K562 (cell line): ENCODE results near the gene RGS6. TPM values are rescaled to one million over a fixed set of nuclear protein-coding genes. Genes with fewer than 3 reads are reported as not detected.

Source experiments
- ATAC-seq: fragments of 200-7000 bp; cut with Tn5 transposase; 3 replicates; pipeline ENCODE4 v1.9.1; 2020; ENCODE audit warnings: moderate library complexity
- BruUV-seq: library from RNA; stranded (reverse); fragments of 400-500 nt; replicated peaks from 2 replicates; lab custom pipeline; 2021; lab: Mats Ljungman, UMichigan
- CTCF ChIA-PET: fragments of 300-600 bp; formaldehyde crosslinking; extraction: SDS; loops from one replicate; lab custom pipeline; 2021; ENCODE audit warnings: low intra/inter-chr PET ratio; lab: Yijun Ruan, JAX
- POLR2A ChIA-PET: fragments of 300-600, 350-650 bp; sonication (Branson Sonifier 250); formaldehyde crosslinking; extraction: SDS; loops from one replicate; lab custom pipeline; 2021; ENCODE audit warnings: antibody characterized with exemption, inconsistent platforms; lab: Yijun Ruan, JAX
- DNase-seq, 4 experiments: peaks; one replicate each; pipeline versions ENCODE4 v3.0.0 to v3.0.0-alpha.2; 2011 to 2018; ENCODE audit warnings: low spot score in 3 of 4, mixed read lengths in 3 of 4; ENCODE audit errors: extremely low read depth in 1 of 4
- FAIRE-seq: peaks from 2 replicates; lab custom pipeline; 2011; peaks lifted over from hg19 to GRCh38; lab: Jason Lieb, UNC
- H2AFZ ChIP-seq: 2 replicates; pipeline ENCODE4 v1.6.0; 2011; ENCODE audit warnings: low read depth, low read length, control low read depth, inconsistent platforms
- H3K27ac ChIP-seq: fragments of 200-600 bp; 3 replicates; pipeline ENCODE4 v1.8.0; 2011; ENCODE audit warnings: low read depth, mild to moderate bottlenecking, control low read depth, inconsistent platforms, low read length, moderate library complexity, mixed read lengths; ENCODE audit errors: extremely low read depth
- H3K27me3 ChIP-seq, 2 experiments: fragments of 300-600 bp in 1 of 2; 2 replicates in 1 of 2; 3 replicates in 1 of 2; pipeline versions ENCODE4 v1.6.0 to v1.8.0; 2011; ENCODE audit warnings: inconsistent platforms in 2 of 2, low read length in 2 of 2, mild to moderate bottlenecking in 1 of 2, mixed read lengths in 1 of 2, moderate library complexity in 1 of 2; ENCODE audit not compliant: control insufficient read depth in 2 of 2, insufficient read depth in 2 of 2
- H3K36me3 ChIP-seq: fragments of 300-600 bp; 3 replicates; pipeline ENCODE4 v1.8.0; 2011; ENCODE audit warnings: mild to moderate bottlenecking, low read length, inconsistent platforms; ENCODE audit not compliant: control insufficient read depth, insufficient read depth
- H3K4me1 ChIP-seq, 2 experiments: fragments of 200-600 bp in 1 of 2; replicated peaks in 1 of 2; 2 replicates in 1 of 2; 3 replicates in 1 of 2; pipeline versions ENCODE4 v1.5.1 to v1.8.0; 2011; ENCODE audit warnings: inconsistent platforms in 2 of 2, low read length in 2 of 2, mild to moderate bottlenecking in 1 of 2, mixed read lengths in 1 of 2, moderate library complexity in 1 of 2; ENCODE audit not compliant: control insufficient read depth in 2 of 2, insufficient read depth in 2 of 2
- H3K4me2 ChIP-seq: 2 replicates; pipeline ENCODE4 v1.6.1; 2011; ENCODE audit warnings: low read length, control low read depth, inconsistent platforms, mixed read lengths; ENCODE audit not compliant: insufficient read depth
- H3K4me3 ChIP-seq: fragments of 200-600 bp; sonication (generic), shearing (Covaris generic); 2 replicates; pipeline ENCODE4 v1.5.1; 2016; ENCODE audit warnings: control low read depth, inconsistent platforms
- H3K79me2 ChIP-seq: fragments of 200-600 bp; 3 replicates; pipeline ENCODE4 v1.8.0; 2011; ENCODE audit warnings: low read length, inconsistent platforms; ENCODE audit not compliant: control insufficient read depth, insufficient read depth
- H3K9ac ChIP-seq, 2 experiments: 2 replicates each; pipeline versions ENCODE4 v1.6.0 to v1.6.1; 2011; ENCODE audit warnings: low read depth in 2 of 2, low read length in 2 of 2, control low read depth in 1 of 2, inconsistent platforms in 1 of 2, mild to moderate bottlenecking in 1 of 2, mixed read lengths in 1 of 2; ENCODE audit not compliant: insufficient read depth in 1 of 2
- H3K9me1 ChIP-seq: one replicate; pipeline ENCODE4 v1.6.0; 2011; ENCODE audit warnings: inconsistent platforms, mild to moderate bottlenecking, low read length, moderate library complexity; ENCODE audit not compliant: control insufficient read depth, insufficient read depth
- H3K9me3 ChIP-seq: replicated peaks from 2 replicates; pipeline ENCODE4 v1.5.1; 2011; ENCODE audit warnings: low read depth, low read length, inconsistent platforms; ENCODE audit not compliant: control insufficient read depth, insufficient read depth
- H4K20me1 ChIP-seq: replicated peaks from 2 replicates; pipeline ENCODE4 v1.6.1; 2011; ENCODE audit warnings: low read length, inconsistent platforms, mixed read lengths; ENCODE audit not compliant: control insufficient read depth, insufficient read depth
- ADNP ChIP-seq: fragments of 200-800 bp; sonication (Bioruptor generic); IDR thresholded peaks from 2 replicates; pipeline ENCODE4 v1.6.1; 2016; ENCODE audit warnings: missing genetic modification characterization, missing compliant biosample characterization
- NONO ChIP-seq, 2 experiments: fragments of 200-400 bp in 1 of 2; fragments of 450-650 bp in 1 of 2; formaldehyde crosslinking in 1 of 2; IDR thresholded peaks; 2 replicates each; pipeline ENCODE4 v1.6.1; 2017; ENCODE audit warnings: low read depth in 2 of 2, mild to moderate bottlenecking in 2 of 2, moderate library complexity in 2 of 2, low read length in 1 of 2
- NUFIP1 ChIP-seq: fragments of 450-650 bp; IDR thresholded peaks from 2 replicates; pipeline ENCODE4 v1.6.1; 2018; ENCODE audit not compliant: partially characterized antibody
- SP2 ChIP-seq: IDR thresholded peaks from 2 replicates; pipeline ENCODE4 v1.6.1; 2011; ENCODE audit warnings: mild to moderate bottlenecking, low read depth, low read length, moderate library complexity; ENCODE audit not compliant: poor library complexity, severe bottlenecking; ENCODE audit errors: extremely low read depth
- ZC3H8 ChIP-seq: fragments of 450-650 bp; IDR thresholded peaks from 2 replicates; pipeline ENCODE4 v1.6.1; 2017
- ZNF197 ChIP-seq: fragments of 200-800 bp; sonication (Bioruptor generic); IDR thresholded peaks from 2 replicates; pipeline ENCODE4 v1.6.1; 2016; ENCODE audit warnings: low read depth, missing genetic modification characterization, missing compliant biosample characterization
- WGBS: fragments of 100-300 bp; shearing (Covaris generic); methylation state at CpG from one replicate; pipeline ENCODE4 v1.1.6; 2016; ENCODE audit warnings: low coverage, mixed read lengths; ENCODE audit not compliant: insufficient coverage; ENCODE audit errors: missing lambda C conversion rate; 5-methylcytosine and 5-hydroxymethylcytosine counted together
- in situ Hi-C: fragments of 300-500 bp; cut with MboI; formaldehyde crosslinking; loops from 4 replicates; pipeline ENCODE4 v1.15.0; 2018; ENCODE audit warnings: inconsistent platforms, mixed read lengths
- intact Hi-C: fragments of 100-400 bp; cut with micrococcal nuclease; formaldehyde crosslinking; loops from 2 replicates; pipeline ENCODE4 v1.14.2; 2022
- polyA plus RNA-seq, 8 experiments: library from polyadenylated mRNA; depleted of rRNA in 4 of 8; stranded (reverse) in 5 of 8; unstranded in 3 of 8; fragments of >200 nt; fragmentation: Nextera tagmentation in 2 of 8; fragmentation: Illumina TruSeq in 1 of 8; extraction: Ambion mirVana in 2 of 8; extraction: Trizol in 1 of 8; gene quantifications; 2 replicates each; pipeline versions ENCODE4 v1.2.1 to v1.2.3, GENCODE V29; 2011 to 2014; ENCODE audit warnings: inconsistent platforms in 1 of 8, missing spikeins in 1 of 8
- total RNA-seq, 7 experiments: library from RNA; depleted of rRNA in 6 of 7; stranded (reverse); fragments of >200 nt in 6 of 7; fragmentation: Illumina TruSeq in 2 of 7; extraction: Trizol in 2 of 7; gene quantifications; 2 replicates each; pipeline versions ENCODE4 v1.2.1 to v1.2.3, GENCODE V29; 2011 to 2021; ENCODE audit warnings: low replicate concordance in 1 of 7

Gene RGS6
- total and polyA plus RNA-seq, 9 of the 15 experiments (the other 6 are each of a cell fraction or from before 2014, with no cell fraction given) = not detected

DNA sequence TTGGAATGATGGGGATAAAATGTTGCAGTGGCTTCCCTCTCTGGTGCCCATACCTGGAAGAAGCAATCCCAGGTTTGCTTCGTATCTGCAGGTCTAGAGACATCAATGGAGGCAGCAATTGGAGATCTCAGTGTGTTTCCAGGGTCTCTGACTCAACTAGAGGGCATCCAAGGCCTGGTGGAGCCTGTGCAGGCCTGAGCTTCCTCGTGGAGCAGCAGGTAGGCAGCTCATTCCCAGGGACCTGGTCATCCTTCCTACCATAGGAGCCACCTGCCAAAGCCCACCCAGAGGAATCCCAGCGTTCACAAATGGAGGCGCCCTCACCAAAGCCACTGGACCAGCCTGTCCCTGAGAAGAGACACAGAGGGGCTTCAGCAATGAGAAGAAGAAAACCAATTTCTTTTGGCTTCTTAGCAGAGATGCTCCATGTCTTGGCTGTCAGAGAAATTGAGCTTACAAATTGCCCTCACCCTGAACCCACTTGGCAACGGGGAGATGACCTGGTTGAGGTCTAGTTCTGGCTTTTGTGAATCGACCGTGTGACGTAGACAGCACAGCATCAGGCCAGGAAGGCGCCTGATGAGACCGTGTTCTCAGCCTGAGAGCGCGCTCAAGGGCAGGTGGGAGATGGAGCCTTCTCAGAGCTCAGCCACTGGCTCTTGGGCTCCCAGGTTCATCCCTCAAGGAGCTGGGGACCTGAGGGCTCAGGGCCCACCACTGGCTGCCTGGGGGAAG, 678.0 kb downstream of the RGS6 start:
- Histone ChIP-seq H3K9ac (no peak overlapping the region), H2AFZ (no peak overlapping the region), H3K4me1 (no peaks in the 10 kb centered on the region), H3K27me3 (peaks cover under 1 to 14% of the 10 kb centered on the region in 2 experiments; a peak in 3 of 5 replicates), H3K9me3 (no peaks in the 10 kb centered on the region), H3K9me1 (no peaks in the 10 kb centered on the region), H3K4me3 (no peak overlapping the region), H3K79me2 (no peaks in the 10 kb centered on the region)
- intact Hi-C loops (no loop called here), in situ Hi-C loops (no loop called here)
- FAIRE-seq (no peak), DNase-seq (no peak), ATAC-seq (no peak)
- 0% methylated on average over 7 of the region's 12 CpGs for WGBS
- no TSS peak for BruUV-seq
- TF ChIP-seq ZNF197 (CRISPR knock-in tag) = no peak
- TF ChIP-seq NONO (IDR thresholded peaks at IDR 0.05; ENCODE audit: low read depth in 2 of 2, low read length in 1 of 2) = no peak
- no peak for TF ChIP-seq ZC3H8
- TF ChIP-seq NUFIP1 = no peak
- no peak for TF ChIP-seq ADNP (tag)
- no peak for TF ChIP-seq SP2
- TF ChIP-seq, all 486 proteins: peak for 0
- Histone ChIP-seq H4K20me1 (no peaks in the 10 kb centered on the region), H3K27ac (no peak overlapping the region), H3K4me2 (no peak overlapping the region), H3K36me3 (no peaks in the 10 kb centered on the region)
- ChIA-PET POLR2A (interaction anchor here (0.6 to 1.4 kb wide), 2 partner anchors 10 to 1055 kb away, joined by 3 to 4 read pairs; no protein-coding TSS in a partner anchor), CTCF (no interaction called here)
